ENCODE measurements around the gene ACAP3.

Gene ACAP3

DNA sequence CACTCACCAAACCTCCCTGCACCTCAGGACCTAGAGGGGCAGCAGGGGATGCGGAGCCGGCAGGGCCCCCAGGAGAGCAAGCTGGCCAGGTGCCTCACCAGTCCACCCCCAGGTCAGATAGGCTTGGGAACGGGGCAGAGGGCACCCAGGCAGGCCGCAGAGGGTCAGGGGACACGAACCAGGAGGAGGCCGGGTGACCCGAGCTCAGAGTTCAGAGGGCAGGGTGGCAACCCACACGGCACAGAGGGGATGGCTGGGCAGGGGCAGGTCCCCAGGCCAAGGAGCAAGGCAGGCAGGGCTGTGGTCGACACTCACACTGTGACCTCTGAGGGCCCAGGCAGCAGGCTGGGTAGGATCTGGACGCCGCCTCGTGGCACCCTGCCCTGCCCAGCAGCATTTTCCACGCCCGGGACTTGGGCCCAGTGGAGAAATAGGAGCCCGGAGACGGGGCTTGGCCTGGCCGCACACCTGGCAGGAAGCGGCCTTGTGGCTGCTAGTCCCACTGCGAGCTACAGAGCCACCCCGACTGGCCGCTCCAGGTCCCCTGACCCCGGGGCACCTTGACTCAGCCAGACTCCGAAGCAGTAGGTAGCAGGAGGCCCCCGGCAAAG, 36.2 kb upstream of the ACAP3 start:
- no peak for DNase-seq

- no peak for DNase-seq
Measured at GRCh38 chr1:1342584-1343115, 34.9 kb upstream of the ACAP3 start.

DNA sequence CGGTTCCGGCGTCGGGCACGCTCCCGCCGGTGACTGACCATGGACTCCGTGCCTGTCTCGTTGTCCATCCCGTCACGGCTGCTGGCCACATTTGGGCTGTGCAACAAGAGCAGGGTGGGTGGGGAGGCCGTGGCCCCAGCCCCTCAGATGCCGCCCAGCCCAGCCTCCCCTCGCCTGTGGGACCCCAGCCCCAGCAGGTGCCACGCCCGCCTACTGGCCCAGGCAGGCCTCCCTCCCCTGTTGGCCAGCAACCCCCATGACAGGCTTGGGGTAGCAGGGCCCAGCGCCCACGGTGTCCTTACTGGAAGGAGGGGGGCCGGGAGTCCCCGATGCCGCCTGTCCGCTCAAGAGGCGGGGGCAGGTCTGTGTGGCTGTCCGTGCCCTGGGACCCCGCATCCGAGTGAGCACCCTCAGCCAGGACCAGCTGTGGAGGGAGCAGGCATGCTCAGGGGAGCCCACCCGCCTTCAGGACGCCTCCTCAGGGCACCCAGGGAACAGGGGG, 34.4 kb upstream of the ACAP3 start:
- DNase-seq, result no peak

DNA sequence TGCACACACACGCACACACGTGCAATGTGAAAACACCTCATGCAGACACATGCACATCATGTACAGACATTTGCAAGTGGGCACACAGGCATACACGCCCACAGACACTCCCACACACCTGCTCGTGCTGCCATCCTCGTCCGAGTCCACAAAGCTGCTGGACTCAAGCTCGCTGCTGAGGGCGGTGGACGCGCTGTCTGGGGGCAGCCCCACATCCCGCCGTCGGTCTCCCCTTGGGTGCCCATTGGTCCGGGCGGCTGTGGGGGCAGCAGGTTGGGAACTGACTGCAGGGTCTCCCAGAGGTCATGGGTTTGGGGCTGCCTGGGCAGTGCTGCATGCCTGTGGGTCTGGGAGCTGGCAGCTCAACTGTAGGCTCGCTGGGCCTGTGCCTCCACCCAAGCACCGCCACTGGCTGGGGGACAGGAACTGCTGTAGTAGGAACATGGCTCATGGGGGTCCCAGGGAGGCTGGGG, 33.9 kb upstream of the ACAP3 start:
- no peak for DNase-seq

- DNase-seq, result no peak
Measured at GRCh38 chr1:1340791-1341548, 33.2 kb upstream of the ACAP3 start.

- no peak for DNase-seq
Measured at GRCh38 chr1:1340185-1340584, 32.5 kb upstream of the ACAP3 start.

DNA sequence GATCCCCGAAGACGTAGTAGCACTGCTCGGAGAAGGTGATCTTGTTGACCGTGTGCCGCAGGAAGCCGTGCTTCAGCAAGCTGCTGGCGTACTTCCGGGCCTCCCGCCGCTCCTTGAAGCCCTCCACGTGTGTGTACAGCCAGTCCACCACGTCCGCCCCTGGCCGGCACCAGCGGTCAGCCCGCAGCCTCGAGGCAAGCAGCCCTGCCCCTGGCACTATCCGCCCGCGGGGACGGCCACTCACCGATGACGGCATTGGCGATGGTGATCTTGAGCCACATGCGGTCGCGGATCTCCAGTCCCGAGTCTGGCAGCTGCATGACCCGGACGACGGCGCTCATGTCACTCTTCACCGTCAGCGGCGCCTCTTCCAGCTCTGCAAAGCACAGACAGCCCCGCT, 30.5 kb upstream of the ACAP3 start:
- no peak for DNase-seq

DNA sequence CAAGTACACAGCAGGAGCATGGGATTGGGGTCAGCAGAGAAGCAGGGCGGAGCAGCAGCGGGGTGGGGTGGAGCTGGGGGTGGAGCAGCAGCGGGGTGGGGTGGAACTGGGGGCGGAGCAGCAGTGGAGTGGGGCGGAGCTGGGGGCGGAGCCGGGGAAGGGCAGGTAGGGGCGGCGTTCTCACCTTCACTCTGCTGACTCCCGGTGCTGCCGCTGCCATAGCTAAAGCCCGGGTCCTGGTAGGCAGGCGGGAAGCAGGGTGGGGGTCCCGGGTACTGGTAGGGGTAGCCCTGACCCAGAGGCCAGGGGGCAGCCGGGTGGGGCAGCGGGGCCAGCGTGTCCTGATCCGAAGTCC, 30.0 kb upstream of the ACAP3 start:
- DNase-seq, result no peak

DNA sequence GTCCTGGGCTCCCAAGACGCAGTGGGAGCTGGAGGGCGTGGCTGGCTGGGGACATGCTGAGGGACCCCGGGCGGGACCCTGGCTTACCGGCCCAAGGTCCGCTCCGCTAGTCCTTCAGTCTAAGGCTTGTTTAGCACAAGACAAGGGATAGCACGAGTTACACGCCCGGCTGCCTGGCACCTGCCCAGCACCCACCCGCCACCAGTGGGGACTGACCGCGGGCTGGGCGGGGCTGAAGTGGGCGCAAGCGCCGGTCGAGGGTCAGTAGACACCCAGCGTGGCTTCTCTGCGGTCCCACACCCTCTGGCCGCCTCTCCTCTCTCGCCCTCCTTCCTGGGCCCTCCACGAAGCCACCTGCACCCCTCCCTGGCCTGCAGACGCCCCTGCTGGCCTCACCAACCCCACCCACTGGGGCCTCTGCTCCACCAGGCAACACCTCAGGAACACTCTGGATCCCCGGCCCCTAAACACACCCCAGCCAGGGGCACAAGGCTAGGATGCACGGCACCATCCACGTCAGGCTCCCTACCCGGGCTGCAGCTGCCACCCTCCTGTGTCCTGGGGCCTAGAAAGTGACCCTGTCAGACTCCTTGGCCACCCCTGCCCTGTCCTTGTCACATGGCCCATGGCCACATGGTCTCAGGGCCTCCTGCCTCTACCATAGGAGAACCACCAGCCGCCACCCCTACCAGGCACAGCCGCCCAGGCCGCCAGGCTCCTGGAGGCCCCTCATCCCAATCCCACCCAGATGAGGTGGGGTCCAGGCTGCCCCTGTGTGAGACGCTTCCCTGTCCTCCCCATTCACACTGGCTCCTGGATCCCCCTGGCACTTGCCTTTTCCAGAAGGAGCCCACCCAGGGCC, 29.4 kb upstream of the ACAP3 start:
- DNase-seq, result no peak

GRCh38 chr1:1336446-1336845, 28.7 kb upstream of the ACAP3 start:
- DNase-seq, result no peak

DNA sequence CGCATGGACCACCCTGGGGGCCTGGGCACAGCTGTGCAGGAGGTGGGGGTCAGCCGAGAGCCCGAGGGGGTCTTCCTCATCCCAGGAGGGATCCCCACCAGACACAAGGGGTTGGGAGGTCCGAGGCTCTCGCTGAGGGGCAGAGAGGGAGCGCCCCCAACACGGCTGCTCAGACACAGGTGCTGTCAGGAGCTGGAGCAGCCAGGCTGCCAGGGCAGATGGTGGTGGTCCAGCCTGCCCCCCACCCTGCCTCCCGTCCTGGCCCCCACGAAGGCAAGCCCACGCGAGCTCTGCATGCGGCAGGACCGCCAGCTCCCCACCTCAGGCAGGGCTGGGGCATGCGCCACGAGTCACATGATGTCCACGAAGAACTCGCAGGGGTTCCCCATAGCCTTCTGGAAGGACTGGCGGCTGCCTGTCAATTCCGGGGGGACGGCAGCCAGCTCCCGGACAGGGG, 28.1 kb upstream of the ACAP3 start:
- no peak for DNase-seq

- DNase-seq, result no peak
Measured at GRCh38 chr1:1335283-1335682, 27.6 kb upstream of the ACAP3 start.

GRCh38 chr1:1334835-1335234, 27.1 kb upstream of the ACAP3 start:
- no peak for DNase-seq

DNA sequence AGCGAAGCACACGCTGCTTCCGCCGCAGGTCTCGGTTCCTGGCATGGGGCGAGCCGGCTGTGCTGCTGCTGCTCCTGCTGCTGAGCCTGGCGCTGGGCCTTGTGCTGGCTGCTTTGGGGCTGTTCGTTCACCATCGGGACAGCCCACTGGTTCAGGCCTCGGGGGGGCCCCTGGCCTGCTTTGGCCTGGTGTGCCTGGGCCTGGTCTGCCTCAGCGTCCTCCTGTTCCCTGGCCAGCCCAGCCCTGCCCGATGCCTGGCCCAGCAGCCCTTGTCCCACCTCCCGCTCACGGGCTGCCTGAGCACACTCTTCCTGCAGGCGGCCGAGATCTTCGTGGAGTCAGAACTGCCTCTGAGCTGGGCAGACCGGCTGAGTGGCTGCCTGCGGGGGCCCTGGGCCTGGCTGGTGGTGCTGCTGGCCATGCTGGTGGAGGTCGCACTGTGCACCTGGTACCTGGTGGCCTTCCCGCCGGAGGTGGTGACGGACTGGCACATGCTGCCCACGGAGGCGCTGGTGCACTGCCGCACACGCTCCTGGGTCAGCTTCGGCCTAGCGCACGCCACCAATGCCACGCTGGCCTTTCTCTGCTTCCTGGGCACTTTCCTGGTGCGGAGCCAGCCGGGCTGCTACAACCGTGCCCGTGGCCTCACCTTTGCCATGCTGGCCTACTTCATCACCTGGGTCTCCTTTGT, 26.0 kb upstream of the ACAP3 start:
- DNase-seq, result no peak

- DNase-seq, result no peak
Measured at GRCh38 chr1:1332774-1333480, 25.2 kb upstream of the ACAP3 start.

DNA sequence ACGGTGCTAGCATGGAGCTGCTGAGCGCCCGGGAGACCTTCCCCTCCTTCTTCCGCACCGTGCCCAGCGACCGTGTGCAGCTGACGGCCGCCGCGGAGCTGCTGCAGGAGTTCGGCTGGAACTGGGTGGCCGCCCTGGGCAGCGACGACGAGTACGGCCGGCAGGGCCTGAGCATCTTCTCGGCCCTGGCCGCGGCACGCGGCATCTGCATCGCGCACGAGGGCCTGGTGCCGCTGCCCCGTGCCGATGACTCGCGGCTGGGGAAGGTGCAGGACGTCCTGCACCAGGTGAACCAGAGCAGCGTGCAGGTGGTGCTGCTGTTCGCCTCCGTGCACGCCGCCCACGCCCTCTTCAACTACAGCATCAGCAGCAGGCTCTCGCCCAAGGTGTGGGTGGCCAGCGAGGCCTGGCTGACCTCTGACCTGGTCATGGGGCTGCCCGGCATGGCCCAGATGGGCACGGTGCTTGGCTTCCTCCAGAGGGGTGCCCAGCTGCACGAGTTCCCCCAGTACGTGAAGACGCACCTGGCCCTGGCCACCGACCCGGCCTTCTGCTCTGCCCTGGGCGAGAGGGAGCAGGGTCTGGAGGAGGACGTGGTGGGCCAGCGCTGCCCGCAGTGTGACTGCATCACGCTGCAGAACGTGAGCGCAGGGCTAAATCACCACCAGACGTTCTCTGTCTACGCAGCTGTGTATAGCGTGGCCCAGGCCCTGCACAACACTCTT, 24.5 kb upstream of the ACAP3 start:
- DNase-seq, result no peak

- DNase-seq, result no peak
Measured at GRCh38 chr1:1331068-1331965, 23.6 kb upstream of the ACAP3 start, which contains the start of gene TAS1R3. TAS1R3 (plus strand) TSS chr1:1331280; CDS start chr1:1331346, 66 bp downstream.

GRCh38 chr1:1330366-1331067, 22.8 kb upstream of the ACAP3 start:
- DNase-seq, result no peak

All from NCI-H2171 (cell line).